Midbrain (tissue), 1 donor: Measurements from ENCODE around the gene SYNGR4.

ENCODE experiments used
- DNase-seq: peaks from one replicate; lab custom pipeline; 2025; lab: John Stamatoyannopoulos, UW

SYNGR4 gene

DNA sequence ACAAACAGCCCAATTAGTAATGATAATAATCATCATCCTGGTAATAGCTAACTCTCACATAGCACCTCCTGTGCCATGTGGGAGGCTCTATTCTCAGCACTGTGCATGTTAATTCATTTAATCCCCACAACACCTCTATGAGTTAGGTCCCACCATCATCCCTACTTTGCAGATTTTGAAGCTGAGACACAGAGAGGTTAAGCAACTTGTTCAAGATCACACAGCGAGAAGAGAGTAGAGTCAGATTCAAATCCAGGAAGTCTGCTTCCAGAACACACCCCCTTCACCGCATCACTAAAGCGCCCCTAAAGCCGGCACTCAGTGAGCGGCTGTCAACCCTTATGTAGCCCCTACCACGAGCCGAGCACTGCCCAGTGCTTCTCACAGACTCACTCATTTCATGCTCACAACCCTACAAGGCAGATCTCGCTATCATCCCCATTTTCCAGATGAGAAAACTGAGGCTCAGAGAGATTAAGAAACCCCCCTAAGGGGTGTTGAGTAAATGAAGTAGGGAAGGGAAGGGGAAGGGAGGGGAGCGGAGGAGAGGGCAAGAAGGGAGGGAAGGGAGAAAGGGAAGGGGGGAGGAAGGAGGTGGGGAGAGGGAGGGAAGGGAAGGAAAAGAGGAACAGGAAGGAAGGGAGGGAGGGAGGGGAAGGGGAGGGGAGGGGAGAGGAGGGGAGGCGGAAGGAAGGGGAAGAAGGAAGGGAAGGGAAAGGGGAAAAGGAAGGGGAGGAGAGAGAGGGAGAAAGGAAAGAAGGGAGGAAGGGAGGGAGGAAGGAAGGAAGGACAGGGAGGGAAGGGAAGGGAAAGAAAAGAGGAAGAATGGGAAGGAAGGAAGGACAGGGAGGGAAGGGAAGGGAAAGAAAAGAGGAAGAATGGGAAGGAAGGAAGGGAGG lies 22.4 kb upstream of the SYNGR4 start:
- no peak for DNase-seq

GRCh38 chr19:48342414-48342738 lies 21.8 kb upstream of the SYNGR4 start:
- no peak for DNase-seq

DNA sequence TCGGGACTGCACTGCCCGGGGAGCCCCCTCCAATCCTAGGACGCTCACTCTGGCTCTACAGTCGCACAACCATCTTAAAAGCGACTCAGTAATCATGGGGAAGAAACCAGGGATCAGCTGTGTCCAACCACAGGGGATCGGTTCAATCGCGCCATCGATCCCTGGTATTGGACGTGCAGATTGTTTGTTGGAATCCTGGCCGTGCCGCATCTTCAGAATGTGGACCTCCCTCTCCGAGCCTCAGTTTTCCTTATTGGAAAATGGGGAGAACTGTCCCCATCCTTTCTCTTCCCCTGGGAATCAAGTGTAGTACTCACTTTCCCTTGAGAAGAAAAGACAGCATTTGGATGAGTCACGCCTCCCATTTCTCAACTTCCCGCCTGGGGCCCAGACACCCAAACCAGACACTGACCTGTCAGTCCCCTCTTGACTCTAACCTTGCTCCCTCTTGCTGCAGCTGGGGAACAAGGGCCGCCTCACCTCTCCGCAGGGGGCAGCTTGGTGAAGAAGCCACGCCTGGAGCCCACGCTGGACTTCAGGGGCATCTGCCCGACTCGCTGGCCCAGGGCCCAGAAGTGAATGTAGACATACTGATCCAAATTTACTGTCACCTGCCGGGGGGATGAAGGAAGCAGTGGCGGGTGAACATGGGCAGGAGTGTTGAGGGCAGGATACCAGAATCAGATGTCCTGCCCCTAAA lies 21.2 kb upstream of the SYNGR4 start:
- DNase-seq = no peak

- DNase-seq = no peak
Observed at GRCh38 chr19:48344892-48345291, 19.3 kb upstream of the SYNGR4 start.

DNA sequence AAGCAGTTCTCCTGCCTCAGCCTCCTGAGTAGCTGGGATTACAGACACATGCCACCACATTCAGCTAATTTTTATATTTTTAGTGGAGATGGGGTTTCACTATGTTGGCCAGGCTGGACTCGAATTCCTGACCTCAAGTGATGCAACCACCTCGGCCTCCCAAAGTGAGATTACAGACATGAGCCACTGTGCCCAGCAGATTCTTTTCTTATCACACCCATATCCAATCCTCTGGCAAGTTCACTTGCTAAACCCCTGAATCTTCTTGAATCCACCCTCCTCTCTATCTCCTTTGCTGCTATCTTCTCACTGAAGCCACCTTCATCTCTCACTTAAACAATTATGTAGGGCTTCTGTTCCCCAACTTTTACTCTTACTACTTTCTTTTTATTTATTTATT lies 18.0 kb upstream of the SYNGR4 start:
- DNase-seq = no peak

GRCh38 chr19:48348045-48348444 lies 16.1 kb upstream of the SYNGR4 start:
- no peak for DNase-seq

DNA sequence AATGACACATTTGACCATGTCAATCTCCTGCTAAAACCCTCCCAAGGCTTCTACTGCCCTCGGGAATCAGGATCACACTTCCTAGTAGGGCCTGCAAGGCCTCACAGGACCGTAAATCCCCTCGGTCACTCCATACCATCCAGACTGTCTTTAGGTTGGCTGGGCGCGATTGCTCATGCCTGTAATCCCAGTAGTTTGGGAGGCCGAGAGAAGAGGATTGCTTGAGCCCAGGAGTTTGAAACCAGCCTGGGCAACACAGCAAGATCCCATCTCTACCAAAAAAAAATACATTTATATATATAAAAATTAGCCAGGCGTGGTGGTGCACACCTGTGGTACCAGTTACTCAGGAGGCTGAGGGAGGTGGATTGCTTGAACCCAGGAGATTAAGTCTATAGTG lies 15.4 kb upstream of the SYNGR4 start:
- no peak for DNase-seq

GRCh38 chr19:48350856-48351255 lies 13.3 kb upstream of the SYNGR4 start:
- no peak for DNase-seq

- peak; percentile 49 for DNase-seq
Observed at GRCh38 chr19:48351341-48351752, 12.8 kb upstream of the SYNGR4 start.

DNA sequence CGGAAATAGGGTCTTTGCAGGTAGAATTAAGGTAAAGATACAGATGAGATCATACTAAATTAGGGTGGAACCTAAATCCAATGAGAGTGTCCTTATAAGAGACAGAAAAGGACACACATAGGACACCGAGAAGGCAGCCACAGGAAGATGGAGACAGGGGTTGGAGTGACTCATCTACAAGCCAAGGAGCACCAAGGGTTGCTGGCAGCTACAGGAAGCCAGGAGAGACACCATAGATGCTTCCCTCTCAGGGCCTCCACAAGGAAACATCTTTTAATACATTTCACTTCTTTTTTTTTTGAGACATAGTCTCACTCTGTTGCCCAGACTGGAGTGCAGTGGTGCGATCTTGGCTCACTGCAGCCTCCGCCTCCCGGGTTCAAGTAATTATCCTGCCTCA lies 10.5 kb upstream of the SYNGR4 start:
- no peak for DNase-seq

DNA sequence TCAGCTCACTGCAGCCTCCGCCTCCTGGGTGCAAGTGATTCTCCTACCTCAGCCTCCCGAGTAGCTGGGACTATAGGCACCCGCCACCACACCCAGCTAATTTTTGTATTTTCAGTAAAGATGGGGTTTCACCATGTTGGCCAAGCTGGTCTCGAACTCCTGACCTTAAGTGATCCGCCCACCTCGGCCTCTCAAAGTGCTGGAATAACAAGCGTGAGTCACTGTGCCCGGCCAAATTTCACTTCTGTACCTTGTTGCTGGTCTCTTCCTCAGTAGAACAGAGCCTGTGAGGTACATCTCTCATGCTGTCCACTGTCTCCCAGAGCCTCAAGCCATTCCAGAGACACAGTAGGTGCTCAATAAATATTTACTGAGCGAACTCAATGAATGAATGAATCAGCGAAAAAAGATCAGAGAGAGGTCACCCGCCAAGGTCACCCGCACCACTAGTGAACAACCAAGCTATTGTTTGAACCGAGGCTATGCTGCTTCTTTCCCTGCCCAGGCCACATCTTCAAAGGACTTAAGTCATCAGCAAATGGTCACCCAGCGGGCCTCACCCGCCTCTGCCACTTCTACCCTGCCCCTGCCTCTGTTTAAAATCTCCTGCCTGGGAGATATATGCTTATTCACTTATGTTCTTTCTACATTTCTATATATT lies 9.7 kb upstream of the SYNGR4 start:
- no peak for DNase-seq

GRCh38 chr19:48355365-48355954 lies 8.7 kb upstream of the SYNGR4 start:
- no peak for DNase-seq

- DNase-seq = no peak
Observed at GRCh38 chr19:48359123-48359522, 5.0 kb upstream of the SYNGR4 start.

- DNase-seq = no peak
Observed at GRCh38 chr19:48361912-48362311, 2.3 kb upstream of the SYNGR4 start.

GRCh38 chr19:48362716-48363499 lies 1.3 kb upstream of the SYNGR4 start:
- DNase-seq = peak; percentile 93

- no peak for DNase-seq
Observed at GRCh38 chr19:48363500-48363809, 712 bp upstream of the SYNGR4 start.

DNA sequence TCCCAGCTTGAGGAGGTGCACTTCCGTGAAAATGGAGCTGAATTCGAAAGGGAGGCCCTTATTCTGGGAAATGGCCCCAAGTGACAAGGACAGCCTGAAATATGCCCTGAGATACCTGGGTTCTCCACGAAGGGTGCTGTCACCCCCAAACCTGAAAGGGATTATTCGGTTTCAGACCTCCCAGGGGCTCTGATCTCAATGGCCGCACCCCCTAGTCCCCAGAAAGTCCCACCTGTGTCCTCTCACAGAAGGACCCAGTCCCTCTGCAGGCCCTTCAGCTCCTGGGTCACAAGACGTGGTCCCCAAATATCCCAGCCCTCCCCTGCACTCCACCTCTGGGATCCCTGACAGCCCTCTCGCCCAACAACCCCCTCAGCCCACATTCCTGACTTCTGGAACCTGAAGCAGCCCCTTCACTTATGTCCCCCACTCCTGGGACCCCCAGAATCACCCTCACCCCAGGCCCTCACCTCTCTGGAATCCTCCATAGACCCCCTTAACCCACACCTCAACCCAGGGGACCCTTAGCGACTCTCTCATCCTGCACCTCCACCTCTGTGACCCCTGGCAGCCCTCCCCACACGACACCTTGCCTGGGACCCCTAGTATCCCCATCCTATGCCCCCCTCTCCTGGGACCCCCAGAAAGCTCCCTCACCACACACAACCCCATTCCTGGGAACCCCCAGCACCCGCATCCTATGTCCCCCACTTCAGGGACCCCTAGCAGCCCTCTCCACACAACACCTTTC lies 606 bp downstream of the SYNGR4 start:
- DNase-seq = no peak

- DNase-seq = no peak
Observed at GRCh38 chr19:48365602-48366001, 1.4 kb downstream of the SYNGR4 start.

GRCh38 chr19:48367855-48368254 lies 3.7 kb downstream of the SYNGR4 start:
- no peak for DNase-seq

DNA sequence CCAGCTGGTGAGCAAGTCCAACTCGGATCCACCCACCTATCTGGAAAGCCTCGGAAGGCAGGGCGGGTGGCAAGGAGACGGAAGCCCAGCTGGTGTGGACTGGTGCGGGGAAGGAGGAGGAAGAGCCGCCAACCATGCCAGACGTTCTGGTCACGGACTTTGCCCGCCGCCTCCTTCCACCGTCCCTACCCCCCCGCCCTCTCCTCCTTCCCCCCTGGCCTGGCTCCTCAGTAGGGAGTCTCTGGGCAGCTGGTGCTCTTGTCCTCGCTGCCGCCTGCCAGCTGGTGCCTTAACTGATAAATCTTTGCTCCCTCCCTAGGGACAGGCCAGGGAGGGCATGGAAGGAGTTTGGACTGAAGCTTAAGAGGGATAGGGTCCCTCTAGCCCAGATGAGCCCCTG lies 4.8 kb downstream of the SYNGR4 start:
- no peak for DNase-seq

DNA sequence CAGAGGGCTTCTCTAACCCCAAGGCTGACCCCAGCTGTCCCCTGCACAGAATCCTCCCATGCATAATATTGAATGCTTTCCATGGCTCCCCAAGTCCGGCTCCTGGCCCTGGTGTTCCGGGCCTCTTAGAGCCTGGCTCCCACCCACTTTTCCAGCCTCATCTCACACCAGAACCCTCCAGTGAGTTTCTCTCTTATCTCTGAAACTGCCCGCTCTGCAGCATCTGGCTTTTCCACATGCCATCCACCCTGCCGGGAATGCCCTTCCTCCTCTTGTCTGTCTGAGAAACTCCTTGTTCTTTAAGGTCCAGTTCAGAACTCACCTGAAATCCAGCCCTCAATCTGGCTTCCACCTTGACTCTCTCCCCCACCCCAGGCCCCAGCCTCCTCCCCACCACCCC lies 6.8 kb downstream of the SYNGR4 start:
- DNase-seq = no peak
